M059J (cell line): ENCODE results near the gene TCN2. TPM values are rescaled to one million over a fixed set of nuclear protein-coding genes. Genes with fewer than 3 reads are reported as not detected.
A peak's percentile ranks its signal among the peaks of the same experiment; 100 is the strongest.
"Not testable (repeated sequence)": the region's sequence is repeated elsewhere in the genome, so short reads cannot be mapped to it uniquely, and the experiment has no call there.

Experiments
- DNase-seq: peaks from one replicate; pipeline ENCODE4 v3.0.0-alpha.2; 2012; ENCODE audit warnings: low read depth
- total RNA-seq: library from RNA; depleted of rRNA; stranded (reverse); fragments of >200 nt; shearing (Covaris generic); gene quantifications from 2 replicates; pipeline ENCODE4 v1.2.3, GENCODE V29; 2014

TCN2 gene
- total RNA-seq, 1 experiment from 2014 or later, result 5.8 TPM

DNA sequence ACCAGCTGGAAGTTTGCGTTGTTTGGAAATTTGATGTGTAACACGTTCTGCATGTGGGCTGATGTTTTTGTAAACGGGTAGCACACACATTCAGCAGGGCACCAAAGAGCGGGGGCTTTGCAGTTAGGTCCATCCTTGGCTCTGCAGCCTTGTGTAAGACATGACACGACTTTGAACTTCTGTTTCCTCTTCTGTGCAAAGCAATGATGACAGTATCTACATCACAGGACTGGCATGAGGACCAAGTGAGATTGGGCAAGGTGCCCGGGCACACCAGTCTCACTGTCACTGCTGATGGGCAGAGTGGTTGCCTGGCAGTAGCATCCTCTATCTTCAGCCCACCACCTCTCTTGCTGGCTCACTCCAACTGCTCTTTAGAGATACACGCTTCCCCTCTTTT, 3.3 kb downstream of the TCN2 start:
- DNase-seq, result no peak

DNA sequence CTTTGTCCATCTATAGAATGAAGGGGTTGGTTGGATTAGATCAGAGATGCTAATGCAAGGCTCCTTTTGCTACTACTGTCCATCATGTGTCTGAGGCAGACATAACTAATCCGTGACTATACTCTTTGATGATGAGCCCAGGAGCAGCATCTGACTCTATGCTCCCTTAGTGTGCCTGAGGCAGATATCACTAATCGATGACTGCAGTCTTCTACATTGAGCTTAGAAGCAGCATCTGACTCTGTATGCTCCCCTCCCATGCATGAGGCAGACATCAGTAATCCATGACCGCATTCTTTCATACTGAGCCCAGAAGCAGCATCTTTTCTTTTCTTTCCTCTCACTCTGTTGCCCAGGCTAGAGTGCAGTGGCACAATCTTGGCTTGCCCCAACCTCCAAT, 4.2 kb downstream of the TCN2 start:
- no peak for DNase-seq

DNA sequence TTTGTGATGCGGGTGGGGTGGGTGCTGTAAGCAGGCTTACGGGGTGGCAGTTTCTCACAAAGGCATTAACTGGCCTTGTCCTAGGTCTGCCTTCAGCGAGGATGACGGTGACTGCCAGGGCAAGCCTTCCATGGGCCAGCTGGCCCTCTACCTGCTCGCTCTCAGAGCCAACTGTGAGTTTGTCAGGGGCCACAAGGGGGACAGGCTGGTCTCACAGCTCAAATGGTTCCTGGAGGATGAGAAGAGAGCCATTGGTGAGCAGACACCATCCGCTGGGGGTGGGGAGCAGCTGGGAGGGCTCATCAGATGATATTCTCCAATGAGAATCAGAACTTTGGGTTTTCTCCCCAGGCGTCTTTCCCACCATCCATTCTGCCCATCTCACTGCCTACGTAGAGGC, 5.8 kb downstream of the TCN2 start:
- DNase-seq, result no peak

DNA sequence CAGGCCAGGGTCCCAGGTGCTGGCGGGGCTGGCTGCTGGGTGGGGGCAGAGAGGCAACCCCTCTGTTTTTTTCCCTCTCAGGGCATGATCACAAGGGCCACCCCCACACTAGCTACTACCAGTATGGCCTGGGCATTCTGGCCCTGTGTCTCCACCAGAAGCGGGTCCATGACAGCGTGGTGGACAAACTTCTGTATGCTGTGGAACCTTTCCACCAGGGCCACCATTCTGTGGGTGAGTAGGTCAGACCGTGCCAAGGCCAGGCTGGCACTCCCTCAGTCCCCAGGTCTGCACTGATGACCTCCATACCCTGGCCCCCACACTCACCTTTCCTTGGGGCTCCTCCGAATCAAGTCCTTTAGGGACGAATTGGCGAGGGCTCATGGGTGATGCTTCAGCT, 7.3 kb downstream of the TCN2 start:
- DNase-seq, result no peak

DNA sequence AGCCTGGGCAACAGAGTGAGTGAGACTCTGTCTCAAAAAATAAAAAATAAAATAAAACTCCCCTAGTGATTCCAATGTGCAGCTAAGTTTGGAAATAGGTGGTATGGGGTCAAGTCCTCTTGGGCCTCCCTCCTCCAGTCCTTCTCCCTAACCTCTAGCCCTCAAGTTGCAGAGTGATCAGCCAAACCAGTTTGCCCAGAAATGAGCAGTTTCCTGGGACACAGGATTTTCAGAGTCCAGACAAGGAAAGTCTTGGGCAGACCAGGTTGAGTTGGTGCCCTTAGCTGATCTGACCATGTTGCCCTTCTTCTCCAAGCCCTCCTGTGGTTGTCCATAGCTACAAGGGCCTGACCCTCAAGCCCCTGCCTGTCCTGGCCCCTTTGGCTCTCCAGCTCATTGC, 7.9 kb downstream of the TCN2 start:
- no peak for DNase-seq

DNA sequence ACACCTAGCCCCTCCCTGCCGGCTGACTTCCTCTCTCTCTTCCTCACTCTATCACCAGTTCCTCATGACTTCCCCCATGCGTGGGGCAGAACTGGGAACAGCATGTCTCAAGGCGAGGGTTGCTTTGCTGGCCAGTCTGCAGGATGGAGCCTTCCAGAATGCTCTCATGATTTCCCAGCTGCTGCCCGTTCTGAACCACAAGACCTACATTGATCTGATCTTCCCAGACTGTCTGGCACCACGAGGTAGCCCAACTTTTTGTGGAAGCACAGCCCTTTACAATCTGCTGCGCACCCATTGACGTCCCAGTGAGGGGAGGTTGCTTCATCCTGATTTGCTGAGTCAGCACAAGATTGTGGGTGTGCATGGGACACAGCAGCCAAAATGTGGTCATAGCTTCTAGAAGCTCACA, 8.6 kb downstream of the TCN2 start:
- DNase-seq, result no peak

DNA sequence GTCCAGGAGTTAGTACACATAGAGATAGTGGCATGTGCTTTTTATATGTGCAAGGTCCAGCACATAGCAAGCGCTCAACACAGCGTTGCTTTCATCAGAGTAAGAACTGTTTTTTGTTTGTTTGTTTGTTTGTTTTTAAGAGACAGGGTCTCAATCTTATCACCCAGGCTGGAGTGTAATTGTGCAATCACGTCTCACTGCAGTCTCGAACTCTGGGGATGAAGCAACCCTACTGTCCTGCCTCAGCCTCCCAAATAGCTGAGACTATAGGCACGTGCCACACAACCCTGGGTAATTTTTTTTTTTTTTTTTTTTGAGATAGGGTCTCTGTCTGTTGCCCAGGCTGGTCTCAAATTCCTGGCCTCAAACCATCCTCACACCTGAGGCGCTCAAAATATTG, 10.8 kb downstream of the TCN2 start:
- no peak for DNase-seq

DNA sequence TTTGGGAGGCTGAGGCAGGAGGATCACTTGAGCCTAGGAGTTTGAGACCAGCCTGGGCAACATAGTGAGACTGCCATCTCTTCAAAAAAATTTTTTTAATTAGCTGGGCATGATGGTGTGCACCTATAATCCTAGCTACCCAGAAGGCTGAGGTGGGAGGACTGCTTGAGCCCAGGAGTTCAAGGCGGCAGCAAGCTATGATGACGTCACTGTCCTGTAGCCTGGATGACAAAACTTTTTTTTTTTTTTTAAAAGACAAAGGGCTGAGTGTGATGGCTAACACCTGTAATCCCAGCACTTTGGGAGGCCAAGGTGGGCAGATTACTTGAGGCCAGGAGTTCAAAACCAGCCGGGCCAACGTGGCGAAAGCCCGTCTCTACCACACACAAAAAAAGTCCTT, 12.9 kb downstream of the TCN2 start:
- DNase-seq, result not testable (repeated sequence)

DNA sequence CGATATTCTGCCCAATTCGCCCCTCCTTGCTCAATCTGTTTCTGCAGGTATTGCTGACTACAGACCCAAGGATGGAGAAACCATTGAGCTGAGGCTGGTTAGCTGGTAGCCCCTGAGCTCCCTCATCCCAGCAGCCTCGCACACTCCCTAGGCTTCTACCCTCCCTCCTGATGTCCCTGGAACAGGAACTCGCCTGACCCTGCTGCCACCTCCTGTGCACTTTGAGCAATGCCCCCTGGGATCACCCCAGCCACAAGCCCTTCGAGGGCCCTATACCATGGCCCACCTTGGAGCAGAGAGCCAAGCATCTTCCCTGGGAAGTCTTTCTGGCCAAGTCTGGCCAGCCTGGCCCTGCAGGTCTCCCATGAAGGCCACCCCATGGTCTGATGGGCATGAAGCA, 19.4 kb downstream of the TCN2 start:
- DNase-seq, result no peak

DNA sequence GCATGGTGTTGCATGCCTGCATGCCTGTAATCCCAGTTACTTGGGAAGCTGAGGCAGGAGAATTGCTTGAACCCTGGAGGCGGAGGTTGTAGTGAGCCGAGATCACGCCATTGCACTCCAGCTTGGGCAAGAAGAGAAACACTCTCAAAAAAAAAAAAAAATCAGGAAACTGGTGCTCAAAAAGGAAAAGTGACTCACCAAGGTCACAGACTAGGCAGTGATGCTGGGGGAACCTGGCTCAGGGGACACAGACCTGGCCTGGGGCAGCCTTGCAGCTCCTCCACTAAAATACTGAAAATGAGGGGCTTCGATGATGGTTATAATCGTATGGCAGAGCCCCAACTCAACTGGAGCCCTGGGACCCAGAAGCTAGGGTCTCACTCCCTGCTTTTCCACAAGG, 20.5 kb downstream of the TCN2 start:
- no peak for DNase-seq

DNA sequence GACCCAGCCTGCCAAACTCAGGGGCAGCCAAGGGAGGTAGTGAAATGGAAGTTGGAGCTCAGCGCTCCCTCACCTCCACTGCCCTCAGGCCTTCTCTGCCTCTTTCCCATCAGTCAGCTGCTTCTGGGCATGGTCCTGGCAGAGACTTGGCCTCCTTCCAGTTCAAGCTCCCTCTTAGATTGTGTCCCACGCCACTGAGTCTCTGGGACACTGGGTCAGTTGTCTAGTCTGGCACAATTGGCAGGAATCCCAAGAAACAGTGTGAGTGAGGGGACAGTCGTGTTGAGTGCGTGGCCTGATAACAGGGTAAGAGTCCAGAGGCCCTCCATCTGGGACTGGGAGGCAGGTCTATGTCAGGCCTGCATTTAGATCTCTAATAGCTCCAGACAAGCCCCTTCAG, 21.5 kb downstream of the TCN2 start:
- peak; percentile 11 for DNase-seq

DNA sequence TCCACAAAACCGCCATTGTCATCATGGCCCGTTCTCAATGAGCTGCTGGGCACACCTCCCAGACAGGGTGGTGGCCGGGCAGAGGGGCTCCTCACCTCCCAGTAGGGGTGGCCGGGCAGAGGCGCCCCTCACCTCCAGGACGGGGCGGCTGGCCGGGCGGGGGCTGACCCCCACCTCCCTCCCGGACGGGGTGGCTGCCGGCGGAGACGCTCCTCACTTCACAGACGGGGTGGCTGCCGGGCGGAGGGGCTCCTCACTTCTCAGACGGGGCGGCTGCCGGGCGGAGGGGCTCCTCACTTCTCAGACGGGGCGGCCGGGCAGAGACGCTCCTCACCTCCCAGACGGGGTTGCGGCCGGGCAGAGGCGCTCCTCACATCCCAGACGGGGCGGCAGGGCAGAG, 24.5 kb downstream of the TCN2 start:
- not testable (repeated sequence) for DNase-seq

DNA sequence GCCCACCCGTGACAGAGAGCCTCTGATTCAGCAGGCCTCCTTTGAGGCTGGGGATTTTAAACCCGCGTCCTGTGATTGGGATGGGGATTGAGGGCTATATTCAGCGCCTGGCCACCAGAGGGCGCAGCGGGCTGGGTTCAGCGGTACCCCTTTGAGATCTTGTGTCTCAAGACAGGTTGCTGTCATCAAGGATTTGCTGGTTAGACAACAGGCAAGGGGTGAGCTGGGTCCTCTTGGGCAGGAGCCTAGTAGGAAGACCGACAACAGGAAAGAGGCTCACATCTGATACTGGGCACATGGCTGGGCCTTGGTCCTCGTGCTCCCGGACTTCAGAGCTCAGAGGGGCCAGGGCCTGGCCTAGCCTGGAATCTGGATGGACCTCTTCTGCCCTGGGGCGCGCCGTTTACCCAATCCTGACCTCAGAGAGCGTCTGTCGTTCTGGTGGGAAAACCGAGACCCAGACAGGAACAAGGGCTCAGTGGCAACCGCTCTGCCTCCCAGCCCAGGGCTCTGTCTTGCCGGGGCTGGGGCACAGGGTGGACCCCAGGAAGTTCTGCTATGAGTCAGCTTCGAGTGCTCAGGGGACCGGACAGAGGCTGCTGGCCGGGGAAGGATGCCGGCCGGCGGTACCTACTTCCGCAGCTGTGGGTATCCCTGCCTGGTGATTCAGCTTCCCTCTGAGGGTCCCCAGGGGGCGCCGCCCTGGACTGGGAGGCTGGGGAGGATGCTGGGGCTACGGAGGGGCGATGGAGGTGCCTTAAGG, 27.7 kb downstream of the TCN2 start:
- peak; percentile 89 for DNase-seq

DNA sequence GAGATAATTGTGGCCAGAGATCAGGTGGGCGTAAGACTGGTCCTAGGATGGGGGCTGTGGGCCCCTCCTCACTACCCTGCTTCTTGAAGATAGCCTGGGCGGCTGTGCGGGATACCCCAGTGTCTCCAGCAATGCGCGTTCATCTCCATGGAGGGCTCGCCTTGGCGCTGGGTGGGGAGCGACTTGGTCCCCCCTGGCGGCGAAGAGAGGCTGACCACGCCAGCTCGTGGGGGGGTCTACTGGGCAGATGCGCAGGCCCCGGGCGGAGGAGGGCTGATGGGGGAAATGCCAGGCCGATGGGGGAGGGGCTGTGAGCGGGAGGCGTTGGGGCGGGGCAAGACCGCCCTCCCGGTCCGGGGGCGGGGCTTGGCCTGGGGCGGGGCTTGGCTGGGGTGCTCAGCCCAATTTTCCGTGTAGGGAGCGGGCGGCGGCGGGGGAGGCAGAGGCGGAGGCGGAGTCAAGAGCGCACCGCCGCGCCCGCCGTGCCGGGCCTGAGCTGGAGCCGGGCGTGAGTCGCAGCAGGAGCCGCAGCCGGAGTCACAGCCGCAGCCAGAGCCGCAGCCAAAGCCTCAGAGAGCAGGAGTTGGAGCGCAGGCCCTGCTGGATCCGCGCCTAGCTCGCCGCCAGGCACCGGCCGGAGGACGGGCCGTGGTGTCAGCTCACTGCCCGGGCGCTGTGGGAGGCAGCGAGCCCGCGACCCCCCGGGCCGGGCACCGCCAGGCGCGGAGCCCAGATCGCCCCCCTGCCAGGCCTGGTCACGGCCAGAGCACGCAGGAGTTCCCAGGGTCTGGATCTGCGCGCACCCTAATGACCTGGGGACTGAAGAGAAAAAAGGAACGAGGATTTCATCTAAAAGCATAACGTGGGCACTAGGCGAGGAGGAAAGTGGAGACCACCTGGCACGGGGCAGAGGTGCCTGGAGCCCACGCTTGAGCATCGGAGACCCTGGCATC, 28.6 kb downstream of the TCN2 start, which contains the start of gene SLC35E4:
Gene SLC35E4, plus strand, starts transcription at position 509 of the 953 bp plus-strand sequence. CDS start 670 bp downstream, outside the sequence.
- peak; percentile 82 for DNase-seq

DNA sequence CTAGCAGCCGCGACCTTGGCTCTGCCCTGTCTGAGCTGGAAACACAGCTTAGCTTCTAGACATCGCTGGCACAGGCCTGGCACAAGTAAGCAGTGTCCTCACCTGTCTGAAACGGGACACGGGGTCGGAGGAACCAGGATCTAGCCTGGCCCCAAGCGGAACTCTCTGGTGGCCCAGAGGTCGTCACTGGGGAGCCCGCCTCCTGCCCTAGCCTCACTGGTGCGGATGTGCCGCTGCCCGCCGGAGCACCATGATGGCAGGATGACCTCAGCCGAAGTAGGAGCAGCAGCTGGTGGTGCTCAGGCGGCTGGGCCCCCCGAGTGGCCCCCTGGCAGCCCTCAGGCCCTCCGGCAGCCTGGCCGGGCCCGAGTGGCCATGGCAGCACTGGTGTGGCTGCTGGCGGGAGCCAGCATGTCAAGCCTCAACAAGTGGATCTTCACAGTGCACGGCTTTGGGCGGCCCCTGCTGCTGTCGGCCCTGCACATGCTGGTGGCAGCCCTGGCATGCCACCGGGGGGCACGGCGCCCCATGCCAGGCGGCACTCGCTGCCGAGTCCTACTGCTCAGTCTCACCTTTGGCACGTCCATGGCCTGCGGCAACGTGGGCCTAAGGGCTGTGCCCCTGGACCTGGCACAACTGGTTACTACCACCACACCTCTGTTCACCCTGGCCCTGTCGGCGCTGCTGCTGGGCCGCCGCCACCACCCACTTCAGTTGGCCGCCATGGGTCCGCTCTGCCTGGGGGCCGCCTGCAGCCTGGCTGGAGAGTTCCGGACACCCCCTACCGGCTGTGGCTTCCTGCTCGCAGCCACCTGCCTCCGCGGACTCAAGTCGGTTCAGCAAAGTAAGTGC, 29.5 kb downstream of the TCN2 start:
- DNase-seq, result peak; percentile 23

DNA sequence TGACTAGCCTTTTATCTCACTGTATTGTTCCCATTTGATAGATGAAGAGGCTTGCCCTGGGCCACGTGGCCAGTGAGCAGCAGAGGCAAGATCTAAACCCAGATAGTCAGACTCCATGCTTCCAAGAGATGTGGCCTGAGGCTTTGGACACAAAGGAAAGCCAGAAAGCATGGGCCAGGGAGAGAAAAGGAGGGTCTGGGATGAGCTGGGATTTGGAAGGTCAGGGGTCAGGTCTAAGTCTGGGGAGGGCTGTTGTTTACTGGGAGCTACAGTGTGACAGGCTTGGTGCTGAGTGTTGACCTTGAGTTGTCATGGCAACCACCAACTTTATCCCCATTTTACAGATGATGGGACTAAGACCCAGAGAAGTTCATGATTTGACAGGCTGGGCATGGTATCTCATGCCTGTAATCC, 30.7 kb downstream of the TCN2 start:
- DNase-seq, result peak; percentile 22

DNA sequence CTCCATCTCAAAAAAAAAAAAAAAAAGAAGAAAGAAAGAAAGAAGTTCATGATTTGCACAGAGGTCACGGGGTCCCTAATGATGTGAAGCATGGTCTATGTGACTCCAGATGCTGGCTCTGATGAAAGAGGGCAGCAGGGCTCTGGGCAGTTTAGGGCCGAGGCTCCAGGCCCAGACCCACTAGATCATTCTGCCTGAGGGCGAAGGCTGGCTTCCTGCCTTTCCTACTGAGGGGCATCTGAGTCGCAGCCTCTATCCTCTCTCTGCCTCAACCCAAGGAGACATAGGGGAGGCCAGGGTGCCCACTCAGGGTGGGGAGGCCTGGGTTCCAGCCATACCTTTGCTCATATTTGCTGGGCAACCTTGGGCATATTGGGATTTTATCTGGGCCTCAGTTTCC, 33.4 kb downstream of the TCN2 start:
- DNase-seq, result peak; percentile 51

DNA sequence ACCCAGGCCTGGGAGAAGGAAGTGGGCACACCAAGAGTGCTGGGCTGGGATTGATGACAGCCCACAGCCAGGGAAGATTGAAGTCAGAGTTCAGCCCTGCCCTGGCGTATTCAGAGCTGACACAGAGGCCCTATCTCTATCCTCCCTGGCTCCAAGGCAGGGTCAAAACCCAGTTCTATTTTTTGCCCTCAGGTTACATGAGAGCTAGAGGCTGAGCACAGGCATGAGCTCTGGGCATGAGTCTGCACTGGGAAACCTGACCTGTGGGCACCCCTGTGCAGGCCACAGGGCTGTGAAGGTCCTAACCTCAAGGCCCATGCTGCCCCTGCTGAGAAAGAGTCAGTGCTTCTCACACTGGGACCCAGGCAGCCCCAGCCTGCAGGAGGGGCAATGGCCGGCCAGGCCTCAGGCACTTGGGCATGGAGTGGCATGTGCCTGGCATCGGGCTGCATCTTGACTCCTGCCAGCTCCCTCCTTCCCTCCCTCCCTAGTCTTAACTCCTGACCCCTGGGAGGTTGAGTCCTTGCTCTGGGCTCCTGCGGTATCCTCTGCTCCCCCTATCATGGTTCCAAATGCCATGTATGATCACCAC, 34.0 kb downstream of the TCN2 start:
- peak; percentile 47 for DNase-seq

DNA sequence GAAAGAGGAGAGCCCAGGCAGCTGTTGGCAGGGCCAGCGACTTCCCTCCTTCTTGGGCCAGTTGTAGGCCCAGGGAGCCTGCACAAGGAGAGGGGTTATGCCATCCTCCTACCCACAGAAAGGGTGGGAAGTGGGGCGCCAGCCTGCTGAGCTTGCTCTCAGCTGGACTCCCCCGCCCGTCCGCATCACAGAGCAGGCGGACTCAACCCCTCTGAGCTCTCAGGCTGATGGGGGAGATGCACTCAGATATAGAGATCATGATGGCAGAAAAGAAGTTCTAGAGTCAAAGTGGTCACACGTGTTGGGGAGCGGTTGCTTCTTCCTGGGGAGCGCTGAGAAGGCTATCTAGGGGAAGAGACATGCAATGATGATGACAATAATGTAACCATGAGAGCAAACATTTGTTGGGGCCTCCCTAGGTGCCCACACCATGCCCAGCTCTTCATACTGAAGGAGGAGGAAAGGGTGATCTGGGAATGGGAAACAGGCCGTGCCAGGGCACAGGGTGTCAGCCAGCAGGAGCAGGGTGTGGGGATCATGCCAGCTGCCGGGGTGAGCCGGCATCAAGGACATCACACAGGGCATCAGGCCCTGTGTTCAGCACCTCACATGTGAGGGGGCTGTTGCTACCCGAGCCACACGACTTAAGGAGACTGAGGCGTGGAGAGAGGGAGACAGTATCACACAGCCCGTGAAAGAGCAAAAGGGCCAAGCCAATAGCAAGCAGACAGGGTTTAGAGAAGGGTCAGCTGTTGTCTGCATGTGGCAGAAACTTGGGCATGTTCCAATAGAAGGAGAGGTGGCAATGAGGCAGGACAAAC, 36.3 kb downstream of the TCN2 start:
- DNase-seq, result no peak

DNA sequence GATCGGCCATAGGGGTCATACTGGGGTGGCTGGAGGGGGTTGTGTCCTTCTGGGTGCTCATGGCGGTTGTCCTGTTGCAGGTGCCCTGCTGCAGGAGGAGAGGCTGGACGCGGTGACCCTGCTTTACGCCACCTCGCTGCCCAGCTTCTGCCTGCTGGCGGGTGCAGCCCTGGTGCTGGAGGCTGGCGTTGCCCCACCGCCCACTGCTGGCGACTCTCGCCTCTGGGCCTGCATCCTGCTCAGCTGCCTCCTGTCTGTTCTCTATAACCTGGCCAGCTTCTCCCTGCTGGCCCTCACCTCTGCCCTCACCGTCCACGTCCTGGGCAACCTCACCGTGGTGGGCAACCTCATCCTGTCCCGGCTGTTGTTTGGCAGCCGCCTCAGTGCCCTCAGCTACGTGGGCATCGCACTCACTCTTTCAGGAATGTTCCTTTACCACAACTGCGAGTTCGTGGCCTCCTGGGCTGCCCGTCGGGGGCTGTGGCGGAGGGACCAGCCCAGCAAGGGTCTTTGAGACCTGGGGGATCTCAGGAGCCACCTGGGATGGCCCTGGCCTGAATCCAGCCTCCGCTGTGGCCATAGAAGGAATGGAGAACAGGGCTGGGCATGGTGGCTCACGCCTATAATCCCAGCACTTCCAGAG, 39.7 kb downstream of the TCN2 start:
- DNase-seq, result no peak
